ENCODE measurements around the gene SMPD3. TPM values are rescaled to one million over a fixed set of nuclear protein-coding genes. Genes with fewer than 3 reads are reported as not detected.

The SMPD3 gene
- total and polyA plus RNA-seq, 2 of the 4 experiments (the other 2 are of a cell fraction), result not detected

DNA sequence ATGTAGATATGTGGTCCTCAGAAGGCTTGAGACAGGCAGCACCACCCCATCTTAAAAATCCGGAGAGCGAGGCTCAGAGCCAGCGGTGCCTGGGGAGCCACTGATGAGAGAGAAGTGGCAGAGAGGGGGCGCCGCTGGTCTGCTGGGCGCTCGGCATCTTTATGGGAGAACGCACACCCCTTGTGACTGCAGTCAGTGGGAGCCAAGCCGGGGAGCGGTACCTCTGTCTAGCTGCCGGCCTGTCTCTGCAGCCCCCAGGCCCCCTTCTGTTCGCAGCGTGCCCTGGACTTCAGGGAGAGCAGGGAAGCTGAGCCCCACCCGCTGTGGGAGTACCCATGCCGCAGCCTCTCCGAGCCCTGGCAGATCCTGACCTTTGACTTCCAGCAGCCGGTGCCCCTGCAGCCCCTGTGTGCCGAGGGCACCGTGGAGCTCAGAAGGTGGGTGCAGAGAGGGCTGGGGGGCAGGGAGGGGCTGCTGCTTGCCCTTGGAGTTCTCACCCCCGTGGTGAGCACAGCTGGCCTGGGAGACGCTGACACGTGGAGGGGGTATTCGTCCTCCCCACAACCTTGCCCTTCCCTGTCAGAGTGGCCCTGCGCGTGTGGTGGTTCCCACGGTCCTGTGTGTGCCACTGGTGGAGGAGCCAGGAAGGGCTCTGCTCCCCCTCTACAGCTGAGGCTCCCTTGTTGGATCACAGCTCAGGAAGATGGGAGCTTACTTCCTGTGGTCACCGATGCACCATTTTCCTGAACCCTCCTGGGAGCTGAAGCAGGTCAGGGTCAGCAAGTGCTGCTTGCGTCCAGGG, 92.7 kb downstream of the SMPD3 start:
- no peak overlapping the region for H3K23ac ChIP-seq (ENCODE audit: low read depth, low read length)
- H2BK120ac ChIP-seq (ENCODE audit: low read depth, low read length), result no peak overlapping the region
- no peaks in the 10 kb centered on the region for H3K27me3 ChIP-seq (ENCODE audit: control insufficient read depth, insufficient read depth, low read length)
- no peak overlapping the region for H3K4ac ChIP-seq (ENCODE audit: low read depth, low read length)
- in situ Hi-C loops (cut with MboI; ENCODE audit: low sequenced_read_pairs) (no loop called here), dilution Hi-C loops (cut with HindIII; ENCODE audit: low sequenced_read_pairs, unreplicated experiment) (no loop called here), intact Hi-C loops (cut with micrococcal nuclease) (no loop called here)
- no peaks in the 10 kb centered on the region for H3K9me3 ChIP-seq (ENCODE audit: control insufficient read depth, insufficient read depth, low read length)
- H3K4me3 ChIP-seq (ENCODE audit: insufficient read depth, low read depth, low read length), result no peak overlapping the region
- no TSS peak for BruUV-seq (replicated peaks)
- no peak overlapping the region for H2BK15ac ChIP-seq (ENCODE audit: low read depth, low read length)
- H4K91ac ChIP-seq (ENCODE audit: insufficient read depth, low read depth, low read length), result no peak overlapping the region
- no peak overlapping the region for H3K9ac ChIP-seq (ENCODE audit: low read depth, low read length)
- no peaks in the 10 kb centered on the region; a peak in 1 of 4 replicates for H3K79me1 ChIP-seq (ENCODE audit: low read depth in 1 of 2, low read length in 2 of 2)
- no peak overlapping the region for H2AK5ac ChIP-seq (ENCODE audit: low read depth, low read length)
- POLR2A ChIA-PET (ENCODE audit: unreplicated experiment), result no interaction called here
- H4K20me1 ChIP-seq (ENCODE audit: insufficient read depth, low read length), result no peaks in the 10 kb centered on the region; the same call in 1 of the 2 replicates
- no peak for DNase-seq
- no peak overlapping the region for H3K14ac ChIP-seq (replicated peaks; ENCODE audit: low read depth, low read length)
- peaks cover 61% of the 10 kb centered on the region for H3K36me3 ChIP-seq (ENCODE audit: control insufficient read depth, insufficient read depth, low read length)
- 83% methylated on average over 11 of the region's 28 CpGs; no CpG with 5 or more reads in 1 of the 2 experiments for WGBS, 2 experiments (ENCODE audit: extremely low coverage in 2 of 2, insufficient read length in 1 of 2)
- H3K18ac ChIP-seq (ENCODE audit: low read depth, low read length), result no peak overlapping the region
- H2AFZ ChIP-seq (replicated peaks; ENCODE audit: low read length, poor library complexity), result no peak overlapping the region
- H4K8ac ChIP-seq (ENCODE audit: low read depth in 2 of 2, low read length in 2 of 2), result no peak overlapping the region
- no peaks in the 10 kb centered on the region for H3K9me1 ChIP-seq (ENCODE audit: insufficient read depth, low read length)
- H2BK20ac ChIP-seq (ENCODE audit: low read depth, low read length), result no peak overlapping the region
- no peak overlapping the region for H3K56ac ChIP-seq (ENCODE audit: extremely low read depth, insufficient read depth, low read length)
- H4K5ac ChIP-seq (ENCODE audit: low read depth, low read length), result no peak overlapping the region
- CTCF ChIA-PET, result no interaction called here
- no peak overlapping the region for H3K27ac ChIP-seq (ENCODE audit: insufficient read depth, low read length)
- H2BK5ac ChIP-seq (ENCODE audit: low read depth, low read length, poor library complexity, severe bottlenecking), result no peak overlapping the region
- peak overlapping the region; percentile 55 for H2AK9ac ChIP-seq (replicated peaks; ENCODE audit: low read depth, low read length, poor library complexity)
- no peak overlapping the region for H3K4me2 ChIP-seq (ENCODE audit: low read depth, low read length)
- TF ChIP-seq SMC3 (IDR thresholded peaks at IDR 0.05; ENCODE audit: low read depth, low read length) (no peak), NFE2L2 (IDR thresholded peaks at IDR 0.05; ENCODE audit: low read depth, low read length) (no peak)
- H3K4me1 ChIP-seq (ENCODE audit: control insufficient read depth, insufficient read depth, low read length), result no peaks in the 10 kb centered on the region
- no peak for ATAC-seq (ENCODE audit: low read depth)

Data from IMR-90 (cell line).